ENCODE measurements around the gene GALNT14.

GRCh38 chr2:30877833-30878232 lies 260.4 kb downstream of the GALNT14 start:
- TF ChIP-seq CTCF (IDR thresholded peaks at IDR 0.05) (no peak), EP300 (IDR thresholded peaks at IDR 0.05) (no peak), POLR2A (IDR thresholded peaks at IDR 0.05) (no peak)

All from ovary (tissue), 3 donors.